Coronary artery (tissue), 2 donors: ENCODE data around the gene MUL1.

Experiments used
- DNase-seq: peaks from one replicate; pipeline ENCODE4 v3.0.0-alpha.2; 2017; ENCODE audit warnings: low spot score
- H3K27ac ChIP-seq, 2 donors: fragments of 200-600 bp; sonication (generic); one replicate each; pipeline ENCODE4 v1.5.1; 2016 to 2019
- H3K4me3 ChIP-seq: fragments of 200-600 bp; sonication (generic); 2 replicates; pipeline ENCODE4 v1.5.1; 2016; ENCODE audit warnings: mild to moderate bottlenecking, moderate library complexity
- CTCF ChIP-seq: fragments of 200-600 bp; sonication (generic); IDR thresholded peaks from one replicate; pipeline ENCODE4 v1.5.1; 2019; ENCODE audit warnings: antibody characterized with exemption

MUL1 gene

GRCh38 chr1:20466273-20466672 is 41.7 kb downstream of the MUL1 start:
- TF ChIP-seq CTCF: no peak
- H3K27ac ChIP-seq: no peak overlapping the region
- no peak overlapping the region for H3K4me3 ChIP-seq
- no peak for DNase-seq

- TF ChIP-seq CTCF: no peak
- Histone ChIP-seq H3K27ac (no peak overlapping the region), H3K4me3 (no peak overlapping the region)
- DNase-seq: no peak
These were observed 42.8 kb downstream of the MUL1 start for GRCh38 chr1:20465187-20465586.

DNA sequence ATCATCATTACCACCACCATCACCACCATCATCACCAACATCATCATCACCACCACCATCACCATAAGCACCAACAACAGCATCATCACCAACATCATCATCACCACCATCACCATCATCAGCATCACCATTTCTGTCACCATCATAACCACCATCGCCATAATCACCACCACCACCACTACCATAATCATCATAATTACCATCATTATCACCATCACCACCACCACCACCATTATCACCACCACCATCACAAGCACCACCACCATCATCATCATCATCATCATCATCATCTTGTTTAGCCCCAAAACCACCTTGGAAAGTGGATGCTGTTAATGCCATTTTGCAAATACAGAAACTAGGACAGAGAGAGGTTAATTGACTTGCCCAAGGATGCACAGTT is 44.4 kb downstream of the MUL1 start:
- DNase-seq: no peak
- Histone ChIP-seq H3K27ac (no peak overlapping the region), H3K4me3 (no peak overlapping the region)
- TF ChIP-seq CTCF: no peak

- H3K27ac ChIP-seq: no peak overlapping the region
- no peak for DNase-seq
- no peak for TF ChIP-seq CTCF
- no peak overlapping the region for H3K4me3 ChIP-seq
These were observed 45.6 kb downstream of the MUL1 start for GRCh38 chr1:20462397-20462796.

GRCh38 chr1:20458717-20459116 is 49.2 kb downstream of the MUL1 start:
- no peak overlapping the region for H3K4me3 ChIP-seq
- H3K27ac ChIP-seq: no peak overlapping the region
- no peak for DNase-seq
- no peak for TF ChIP-seq CTCF

- H3K27ac ChIP-seq: no peak overlapping the region
- H3K4me3 ChIP-seq: no peak overlapping the region
- TF ChIP-seq CTCF: no peak
- no peak for DNase-seq
These were observed 53.9 kb downstream of the MUL1 start for GRCh38 chr1:20454004-20454403.

- Histone ChIP-seq H3K27ac (no peak overlapping the region), H3K4me3 (no peak overlapping the region)
- DNase-seq: no peak
- TF ChIP-seq CTCF: no peak
These were observed 58.1 kb downstream of the MUL1 start for GRCh38 chr1:20449735-20450311.
